GM21423 (cell line): ENCODE results near the gene ADAMTS2.

Experiments used
- ATAC-seq: cut with Tn5 transposase; IDR thresholded peaks from one replicate; pipeline ENCODE4 v1.9.1; 2021; ENCODE audit warnings: mild to moderate bottlenecking, moderate library complexity; ENCODE audit not compliant: unreplicated experiment

ADAMTS2 gene

DNA sequence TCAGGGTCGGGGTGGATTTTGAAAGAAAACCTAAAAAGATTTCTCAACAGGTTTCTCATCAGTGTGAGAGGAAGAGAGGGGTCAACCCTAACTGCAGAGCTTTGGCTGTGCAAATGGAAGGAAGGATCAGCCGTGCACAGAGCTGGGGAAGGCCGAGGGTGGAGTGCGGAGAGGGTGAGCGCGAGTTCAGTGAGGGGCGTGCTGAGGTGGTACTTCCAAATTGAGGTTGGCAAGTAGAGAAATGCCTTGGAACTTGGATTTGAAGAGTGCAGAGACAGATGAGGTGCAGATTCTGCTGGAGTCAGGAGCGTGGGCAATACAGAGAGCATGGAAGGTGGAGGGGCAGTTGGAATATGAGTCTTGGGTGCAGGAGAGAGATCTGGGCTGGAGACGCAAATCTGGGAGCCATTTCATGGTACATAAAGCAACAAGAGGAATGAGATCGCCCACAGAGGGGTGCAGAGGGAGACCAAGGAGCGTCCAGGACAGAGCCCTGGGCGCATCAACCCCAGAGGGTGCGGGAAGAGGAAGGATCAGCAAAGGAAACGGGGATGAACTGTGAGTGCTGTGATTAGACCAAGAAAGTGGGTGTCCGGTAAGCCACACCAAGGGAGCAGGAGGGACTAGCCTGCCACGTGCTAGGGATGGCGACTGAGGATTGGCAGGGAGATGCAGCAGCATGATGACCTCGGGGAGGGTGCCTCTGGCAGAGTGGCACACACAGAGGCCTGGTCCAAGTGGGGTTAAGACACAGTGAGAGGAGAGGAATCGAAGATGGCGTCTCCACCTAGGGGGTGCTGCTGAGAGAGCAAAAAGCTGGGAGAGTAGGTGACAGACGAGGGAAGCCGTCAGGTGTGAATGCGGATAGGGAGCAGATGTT, 105.8 kb downstream of the ADAMTS2 start:
- no peak for ATAC-seq

GRCh38 chr5:179238628-179238970, 106.7 kb downstream of the ADAMTS2 start:
- ATAC-seq: no peak

GRCh38 chr5:179237770-179238627, 107.3 kb downstream of the ADAMTS2 start:
- ATAC-seq: no peak

- no peak for ATAC-seq
Observed at GRCh38 chr5:179235416-179236400, 109.6 kb downstream of the ADAMTS2 start.

- ATAC-seq: no peak
Observed at GRCh38 chr5:179234563-179235135, 110.6 kb downstream of the ADAMTS2 start.

DNA sequence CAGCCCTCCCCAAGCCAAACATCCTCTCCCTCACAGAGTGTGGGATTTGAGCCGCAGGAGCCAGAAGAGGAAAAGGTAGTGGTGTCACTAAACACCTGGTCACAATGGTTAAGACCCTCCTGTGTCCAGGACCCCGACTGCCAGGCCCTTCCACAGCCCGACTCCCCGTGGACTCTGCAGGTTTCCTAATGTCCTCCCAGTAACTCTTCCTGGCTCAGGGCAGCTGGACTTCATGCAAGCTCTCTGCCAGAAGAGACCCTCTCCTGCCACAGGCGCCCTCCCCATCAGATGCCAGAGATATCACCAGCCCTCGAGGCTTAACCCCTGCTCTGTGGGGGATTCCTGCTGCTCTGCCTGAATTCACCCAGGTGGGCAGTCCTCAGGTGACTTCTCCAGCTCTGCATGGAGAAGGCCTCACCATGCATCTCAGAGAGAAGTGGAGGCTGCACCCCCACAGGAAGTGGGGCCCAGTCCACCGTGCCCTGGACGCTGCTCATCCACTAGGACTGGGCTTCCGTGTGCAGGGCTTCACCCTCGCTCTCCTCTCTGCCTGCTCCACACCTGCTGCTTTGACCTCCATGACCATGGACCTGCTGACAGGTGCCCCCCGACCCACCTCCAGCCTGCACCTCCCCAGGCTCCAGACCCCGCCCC, 111.2 kb downstream of the ADAMTS2 start:
- ATAC-seq: no peak

DNA sequence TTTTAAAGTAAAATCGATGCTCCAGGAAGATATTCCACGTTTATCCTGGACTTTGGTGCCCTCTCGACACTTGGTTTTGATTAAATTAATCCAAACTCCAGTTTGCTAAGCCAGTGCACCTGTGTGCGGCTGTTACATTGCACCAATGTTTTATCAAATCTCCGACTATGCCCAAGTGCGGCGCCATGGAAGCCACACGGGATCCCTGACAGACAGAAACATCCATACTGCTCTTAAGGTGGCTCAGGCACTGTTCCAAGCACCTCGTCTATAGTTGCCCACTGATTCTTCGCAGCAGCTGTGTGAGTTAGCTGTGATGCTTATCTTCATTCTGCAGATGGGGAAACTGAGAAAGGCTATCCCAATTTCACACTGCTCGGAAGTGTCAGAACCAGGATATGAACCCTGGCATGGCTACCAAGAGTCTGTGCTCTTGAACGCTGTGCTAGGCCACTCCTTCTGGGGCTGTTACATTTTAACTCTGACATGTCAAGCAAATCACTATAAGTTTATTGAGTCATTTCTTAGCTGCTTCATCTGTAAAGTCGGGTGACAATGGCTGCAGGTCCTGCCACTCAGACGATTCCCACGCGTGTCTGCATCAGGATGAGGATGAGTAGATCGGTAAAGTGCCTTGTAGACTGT, 113.0 kb downstream of the ADAMTS2 start:
- no peak for ATAC-seq

- no peak for ATAC-seq
Observed at GRCh38 chr5:179231309-179231708, 114.0 kb downstream of the ADAMTS2 start.

- no peak for ATAC-seq
Observed at GRCh38 chr5:179230061-179230461, 115.2 kb downstream of the ADAMTS2 start.

DNA sequence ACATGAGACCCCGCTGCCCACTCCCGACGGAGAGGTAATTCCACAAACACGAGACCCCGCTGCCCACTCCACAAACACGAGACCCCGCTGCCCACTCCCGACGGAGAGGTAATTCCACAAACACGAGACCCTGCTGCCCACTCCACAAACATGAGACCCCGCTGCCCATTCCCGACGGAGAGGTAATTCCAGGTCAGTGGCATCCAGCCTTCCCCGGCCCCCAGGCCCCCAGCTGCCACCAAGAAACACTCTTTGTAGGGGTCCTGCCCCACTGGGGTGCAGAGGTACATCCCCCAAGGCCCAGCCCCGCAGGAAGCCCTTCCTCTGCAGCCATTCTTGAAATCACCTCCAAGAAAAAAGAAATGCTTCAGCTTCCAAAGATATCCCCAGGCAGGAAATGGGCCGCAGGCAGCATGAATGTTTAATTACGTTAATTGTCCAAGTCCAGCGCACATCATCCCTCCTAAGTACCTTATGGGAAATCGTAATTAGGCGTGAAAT, 115.9 kb downstream of the ADAMTS2 start:
- no peak for ATAC-seq

DNA sequence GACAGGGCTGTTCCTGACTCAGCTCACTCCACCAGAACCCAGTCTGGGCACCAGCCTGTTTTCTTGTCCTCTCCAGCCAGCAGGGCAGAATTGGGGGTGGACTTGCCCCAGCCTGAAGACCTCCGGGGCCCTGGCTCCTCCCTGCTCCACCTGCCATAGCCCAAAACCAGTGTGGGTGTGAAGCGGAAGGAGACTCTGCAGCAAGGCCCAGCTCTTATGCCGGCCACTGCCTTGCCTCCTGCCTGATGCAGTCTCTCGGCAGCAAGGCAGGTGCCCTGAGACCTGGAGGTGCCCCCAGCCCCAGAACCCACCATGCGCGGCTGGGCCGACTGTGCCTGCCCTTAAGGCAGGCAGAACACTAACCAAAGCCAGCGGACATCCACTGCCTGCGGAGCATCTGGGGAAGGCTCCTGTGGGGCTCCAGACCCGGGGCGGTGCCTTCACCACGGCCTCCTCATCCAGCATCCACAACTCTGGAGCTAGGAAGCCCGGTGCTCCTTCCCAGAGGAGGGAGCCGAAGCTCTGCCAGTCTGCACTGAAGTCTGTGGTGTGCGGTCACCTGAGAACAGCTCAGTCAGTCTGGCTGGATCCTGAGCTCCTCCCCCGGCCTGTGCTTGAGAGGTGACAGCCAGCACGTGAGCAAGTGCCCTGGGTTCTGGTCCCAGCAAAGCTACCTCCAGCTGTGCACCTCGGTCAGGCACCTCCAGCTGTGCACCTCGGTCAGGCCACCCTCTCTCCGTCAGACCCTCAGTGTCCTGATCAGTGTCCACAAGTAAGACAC, 116.7 kb downstream of the ADAMTS2 start:
- no peak for ATAC-seq

- no peak for ATAC-seq
Observed at GRCh38 chr5:179227580-179228311, 117.5 kb downstream of the ADAMTS2 start.

DNA sequence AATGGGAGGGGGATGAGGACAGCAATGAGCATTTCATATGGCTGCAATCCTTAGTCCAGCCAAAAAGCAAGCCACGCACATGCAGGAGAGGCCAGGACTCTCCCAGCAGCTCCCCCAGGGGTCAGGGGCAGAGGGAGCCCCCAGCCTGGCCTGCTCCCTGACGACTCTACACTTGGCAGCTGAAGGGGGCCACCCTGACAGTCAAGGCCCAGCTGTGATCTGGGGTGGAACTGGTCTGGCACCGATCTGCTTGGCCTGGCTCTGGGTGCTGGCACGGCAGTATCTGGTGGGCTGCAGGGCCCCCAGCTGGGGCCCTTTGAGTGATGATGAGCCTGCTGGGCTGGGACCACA, 118.1 kb downstream of the ADAMTS2 start:
- ATAC-seq: no peak

DNA sequence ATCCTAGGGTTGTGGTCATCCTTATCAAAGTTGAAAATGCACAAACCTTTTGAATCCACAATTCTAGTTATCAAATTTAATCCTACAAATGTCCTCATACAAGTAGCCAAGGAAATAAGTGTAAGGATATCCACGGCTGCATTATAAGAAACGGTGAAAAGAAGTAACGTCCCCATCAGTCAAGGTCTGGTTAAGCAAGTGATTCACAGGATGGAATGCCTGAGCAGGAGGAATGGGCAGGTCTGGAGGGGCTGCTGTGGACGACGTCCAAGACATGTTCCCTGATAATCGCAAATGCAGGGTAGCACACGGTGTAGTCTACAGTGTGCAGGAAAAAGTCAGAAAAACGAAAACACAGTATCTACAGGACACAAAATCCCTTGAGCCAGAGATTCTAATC, 118.6 kb downstream of the ADAMTS2 start:
- no peak for ATAC-seq

DNA sequence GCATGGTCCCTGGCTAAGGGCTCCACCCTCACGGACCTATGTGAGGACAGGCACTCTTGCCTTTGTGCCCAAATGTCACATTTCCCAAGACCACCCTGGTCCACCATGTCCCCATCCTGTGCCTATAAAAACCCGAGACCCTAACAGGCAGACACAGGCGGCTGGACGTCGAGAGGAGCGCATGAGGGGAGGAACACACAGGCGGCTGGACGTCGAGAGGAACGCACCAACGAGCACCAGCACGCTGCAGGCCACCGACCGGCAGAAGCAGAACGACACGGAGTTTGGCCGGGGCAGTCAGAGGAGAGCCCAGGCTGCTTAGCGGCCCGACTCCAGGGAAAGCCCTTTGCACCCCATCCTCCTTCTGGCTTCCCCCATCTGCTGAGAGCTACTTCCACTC, 119.9 kb downstream of the ADAMTS2 start:
- ATAC-seq: no peak

DNA sequence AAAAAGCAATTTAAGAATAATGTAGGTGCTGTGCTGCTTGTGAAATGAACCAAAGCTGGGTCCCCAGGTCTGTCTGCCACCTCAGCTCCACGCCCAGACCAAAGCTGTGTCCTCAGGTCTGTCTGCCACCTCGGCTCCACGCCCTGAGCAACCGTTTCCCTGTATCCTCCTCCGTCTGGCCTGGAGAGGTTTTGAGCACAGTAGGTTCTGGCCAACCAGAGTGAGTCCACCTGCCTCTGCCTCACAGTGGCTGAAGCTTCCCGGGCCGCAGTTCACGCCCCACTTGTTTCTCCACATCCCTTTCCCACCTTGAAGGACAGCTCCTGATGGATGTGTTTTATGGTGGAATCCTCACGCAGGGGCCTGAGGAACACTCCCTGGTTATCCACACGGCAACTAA, 120.5 kb downstream of the ADAMTS2 start:
- ATAC-seq: no peak

GRCh38 chr5:179223961-179224360, 121.3 kb downstream of the ADAMTS2 start:
- ATAC-seq: no peak

DNA sequence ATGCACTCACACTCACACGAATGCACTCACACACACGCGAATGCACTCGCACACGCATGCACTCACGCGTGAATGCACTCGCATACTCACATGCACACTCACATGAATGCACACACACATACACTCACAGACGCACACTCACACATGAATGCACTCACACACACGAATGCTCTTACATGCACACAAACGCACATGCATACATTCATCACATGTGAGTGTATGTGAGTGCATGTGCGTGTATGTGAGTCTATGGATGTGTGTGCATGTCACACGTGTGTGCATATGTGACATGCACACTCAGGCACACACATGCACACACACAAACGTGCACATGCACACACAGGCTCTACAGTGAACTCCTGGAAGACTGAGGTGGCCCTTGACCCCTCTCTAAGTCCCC, 121.7 kb downstream of the ADAMTS2 start:
- no peak for ATAC-seq
